Measurements from ENCODE around the gene ARNT2. TPM values are rescaled to one million over a fixed set of nuclear protein-coding genes. Genes with fewer than 3 reads are reported as not detected.

The ARNT2 gene
- total and polyA plus RNA-seq, 10 of the 15 experiments (the other 5 are each of a cell fraction or from before 2014, with no cell fraction given) = 0.07 to 0.49 (median 0.09) TPM; not detected in 6

GRCh38 chr15:80501476-80501875, 97.3 kb downstream of the ARNT2 start:
- CTCF ChIA-PET = no interaction called here
- Histone ChIP-seq H3K4me1 (ENCODE audit: control insufficient read depth, insufficient read depth, low read length) (no peaks in the 10 kb centered on the region), H2AFZ (ENCODE audit: control insufficient read depth, low read depth, low read length) (no peak overlapping the region), H3K27me3 (replicated peaks in 1 of 2; ENCODE audit: control insufficient read depth in 2 of 2, insufficient read depth in 2 of 2, low read length in 1 of 2) (peaks cover 3 to 10% of the 10 kb centered on the region in 2 experiments), H3K4me3 (no peak overlapping the region), H3K27ac (ENCODE audit: control insufficient read depth, insufficient read depth) (no peak overlapping the region), H3K79me2 (ENCODE audit: control insufficient read depth, insufficient read depth, low read length) (no peaks in the 10 kb centered on the region), H3K4me2 (ENCODE audit: control insufficient read depth, insufficient read depth) (no peak overlapping the region), H3K9me3 (replicated peaks; ENCODE audit: control insufficient read depth, insufficient read depth, low read length) (no peaks in the 10 kb centered on the region), H4K20me1 (ENCODE audit: control insufficient read depth, insufficient read depth) (no peaks in the 10 kb centered on the region), H3K9ac (ENCODE audit: control insufficient read depth, insufficient read depth, low read length) (no peak overlapping the region), H3K36me3 (ENCODE audit: control insufficient read depth in 2 of 2, insufficient read depth in 2 of 2, low read length in 1 of 2) (no peaks in the 10 kb centered on the region)
- no peak for TF ChIP-seq E2F4 (IDR thresholded peaks at IDR 0.05; ENCODE audit: low read depth, low read length)
- TF ChIP-seq MEF2A (IDR thresholded peaks at IDR 0.05; ENCODE audit: insufficient read depth, low read depth, low read length) = no peak
- no peak for TF ChIP-seq NFIC (IDR thresholded peaks at IDR 0.05; ENCODE audit: low read depth, low read length)
- in situ Hi-C loops (cut with MboI) (no loop called here), intact Hi-C loops (cut with micrococcal nuclease; ENCODE audit: unreplicated experiment) (no loop called here)
- RAD21 ChIA-PET (ENCODE audit: unreplicated experiment) = no interaction called here
- no TSS peak for BruUV-seq (replicated peaks)
- no peak for FAIRE-seq
- SMC1A ChIA-PET (ENCODE audit: uncharacterized antibody, unreplicated experiment) = no interaction called here
- WGBS (ENCODE audit: insufficient coverage, insufficient replicate concordance, low lambda C conversion rate, missing lambda C conversion rate) = 57% methylated on average over 8 of the region's 8 CpGs
- DNase-seq (ENCODE audit: low read depth, low spot score) = no peak
- POLR2A ChIA-PET = no interaction called here
- ATAC-seq = no peak

GRCh38 chr15:80502782-80503181, 98.6 kb downstream of the ARNT2 start:
- FAIRE-seq (no peak), ATAC-seq (no peak), DNase-seq (ENCODE audit: low read depth, low spot score) (no peak)
- H3K79me2 ChIP-seq (ENCODE audit: control insufficient read depth, insufficient read depth, low read length) = no peaks in the 10 kb centered on the region
- H3K4me2 ChIP-seq (ENCODE audit: control insufficient read depth, insufficient read depth) = no peak overlapping the region
- H3K27me3 ChIP-seq (replicated peaks in 1 of 2; ENCODE audit: control insufficient read depth in 2 of 2, insufficient read depth in 2 of 2, low read length in 1 of 2) = peaks cover 3 to 10% of the 10 kb centered on the region in 2 experiments
- ChIA-PET CTCF (no interaction called here), POLR2A (no interaction called here), RAD21 (ENCODE audit: unreplicated experiment) (no interaction called here), SMC1A (ENCODE audit: uncharacterized antibody, unreplicated experiment) (no interaction called here)
- intact Hi-C loops (cut with micrococcal nuclease; ENCODE audit: unreplicated experiment) (no loop called here), in situ Hi-C loops (cut with MboI) (no loop called here)
- H3K27ac ChIP-seq (ENCODE audit: control insufficient read depth, insufficient read depth) = no peak overlapping the region
- H3K4me3 ChIP-seq = no peak overlapping the region
- no peaks in the 10 kb centered on the region for H3K36me3 ChIP-seq (ENCODE audit: control insufficient read depth in 2 of 2, insufficient read depth in 2 of 2, low read length in 1 of 2)
- WGBS (ENCODE audit: insufficient coverage, insufficient replicate concordance, low lambda C conversion rate, missing lambda C conversion rate) = 41% methylated on average over 2 of the region's 3 CpGs
- H4K20me1 ChIP-seq (ENCODE audit: control insufficient read depth, insufficient read depth) = no peaks in the 10 kb centered on the region
- no peaks in the 10 kb centered on the region for H3K9me3 ChIP-seq (replicated peaks; ENCODE audit: control insufficient read depth, insufficient read depth, low read length)
- H2AFZ ChIP-seq (ENCODE audit: control insufficient read depth, low read depth, low read length) = no peak overlapping the region
- H3K4me1 ChIP-seq (ENCODE audit: control insufficient read depth, insufficient read depth, low read length) = no peaks in the 10 kb centered on the region
- no peak overlapping the region for H3K9ac ChIP-seq (ENCODE audit: control insufficient read depth, insufficient read depth, low read length)
- BruUV-seq (replicated peaks) = no TSS peak
- TF ChIP-seq, protein P1, sequence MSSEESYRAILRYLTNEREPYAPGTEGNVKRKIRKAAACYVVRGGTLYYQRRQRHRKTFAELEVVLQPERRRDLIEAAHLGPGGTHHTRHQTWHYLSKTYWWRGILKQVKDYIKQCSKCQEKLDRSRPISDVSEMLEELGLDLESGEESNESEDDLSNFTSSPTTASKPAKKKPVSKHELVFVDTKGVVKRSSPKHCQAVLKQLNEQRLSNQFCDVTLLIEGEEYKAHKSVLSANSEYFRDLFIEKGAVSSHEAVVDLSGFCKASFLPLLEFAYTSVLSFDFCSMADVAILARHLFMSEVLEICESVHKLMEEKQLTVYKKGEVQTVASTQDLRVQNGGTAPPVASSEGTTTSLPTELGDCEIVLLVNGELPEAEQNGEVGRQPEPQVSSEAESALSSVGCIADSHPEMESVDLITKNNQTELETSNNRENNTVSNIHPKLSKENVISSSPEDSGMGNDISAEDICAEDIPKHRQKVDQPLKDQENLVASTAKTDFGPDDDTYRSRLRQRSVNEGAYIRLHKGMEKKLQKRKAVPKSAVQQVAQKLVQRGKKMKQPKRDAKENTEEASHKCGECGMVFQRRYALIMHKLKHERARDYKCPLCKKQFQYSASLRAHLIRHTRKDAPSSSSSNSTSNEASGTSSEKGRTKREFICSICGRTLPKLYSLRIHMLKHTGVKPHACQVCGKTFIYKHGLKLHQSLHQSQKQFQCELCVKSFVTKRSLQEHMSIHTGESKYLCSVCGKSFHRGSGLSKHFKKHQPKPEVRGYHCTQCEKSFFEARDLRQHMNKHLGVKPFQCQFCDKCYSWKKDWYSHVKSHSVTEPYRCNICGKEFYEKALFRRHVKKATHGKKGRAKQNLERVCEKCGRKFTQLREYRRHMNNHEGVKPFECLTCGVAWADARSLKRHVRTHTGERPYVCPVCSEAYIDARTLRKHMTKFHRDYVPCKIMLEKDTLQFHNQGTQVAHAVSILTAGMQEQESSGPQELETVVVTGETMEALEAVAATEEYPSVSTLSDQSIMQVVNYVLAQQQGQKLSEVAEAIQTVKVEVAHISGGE (CRISPR knock-in tag; IDR thresholded peaks at IDR 0.05) = no peak
- TF ChIP-seq NKRF (conservative IDR thresholded peaks at IDR 0.05) (no peak), BMI1 (IDR thresholded peaks at IDR 0.05; ENCODE audit: borderline replicate concordance) (no peak), NFXL1 (IDR thresholded peaks at IDR 0.05; ENCODE audit: borderline replicate concordance) (no peak)
- TF ChIP-seq, protein P2, sequence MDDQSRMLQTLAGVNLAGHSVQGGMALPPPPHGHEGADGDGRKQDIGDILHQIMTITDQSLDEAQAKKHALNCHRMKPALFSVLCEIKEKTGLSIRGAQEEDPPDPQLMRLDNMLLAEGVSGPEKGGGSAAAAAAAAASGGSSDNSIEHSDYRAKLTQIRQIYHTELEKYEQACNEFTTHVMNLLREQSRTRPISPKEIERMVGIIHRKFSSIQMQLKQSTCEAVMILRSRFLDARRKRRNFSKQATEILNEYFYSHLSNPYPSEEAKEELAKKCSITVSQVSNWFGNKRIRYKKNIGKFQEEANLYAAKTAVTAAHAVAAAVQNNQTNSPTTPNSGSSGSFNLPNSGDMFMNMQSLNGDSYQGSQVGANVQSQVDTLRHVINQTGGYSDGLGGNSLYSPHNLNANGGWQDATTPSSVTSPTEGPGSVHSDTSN (IDR thresholded peaks at IDR 0.05; ENCODE audit: insufficient replicate concordance, low read depth, low read length) = no peak

Measured in GM12878 (cell line).